Neuron (in vitro differentiated cells): ENCODE data around the gene MYO1C.
"Not testable (repeated sequence)": the region's sequence is repeated elsewhere in the genome, so short reads cannot be mapped to it uniquely, and the experiment has no call there.

ENCODE experiments used
- H2AFZ ChIP-seq: one replicate; pipeline ENCODE4 v1.6.1; 2013; ENCODE audit warnings: low read depth, mild to moderate bottlenecking, inconsistent platforms, low read length, moderate library complexity
- H3K27me3 ChIP-seq: one replicate; pipeline ENCODE4 v1.6.1; 2013; ENCODE audit warnings: low read length; ENCODE audit not compliant: insufficient read depth
- H3K36me3 ChIP-seq: one replicate; pipeline ENCODE4 v1.6.1; 2013; ENCODE audit warnings: low read length; ENCODE audit not compliant: insufficient read depth
- H3K4me1 ChIP-seq: one replicate; pipeline ENCODE4 v1.6.1; 2013; ENCODE audit warnings: low read length; ENCODE audit not compliant: insufficient read depth
- H3K4me3 ChIP-seq: 2 replicates; pipeline ENCODE4 v1.5.1; 2013; ENCODE audit warnings: mild to moderate bottlenecking, low read length, moderate library complexity
- H3K9me3 ChIP-seq: one replicate; pipeline ENCODE4 v1.6.1; 2013; ENCODE audit warnings: low read length

The MYO1C gene

GRCh38 chr17:1440921-1441320, 51.6 kb downstream of the MYO1C start:
- Histone ChIP-seq H2AFZ (no peak overlapping the region), H3K9me3 (no peaks in the 10 kb centered on the region), H3K27me3 (no peaks in the 10 kb centered on the region), H3K4me1 (no peaks in the 10 kb centered on the region), H3K36me3 (peaks cover 19% of the 10 kb centered on the region), H3K4me3 (no peak overlapping the region)

- Histone ChIP-seq H3K4me3 (no peak overlapping the region), H2AFZ (no peak overlapping the region), H3K9me3 (no peaks in the 10 kb centered on the region), H3K27me3 (no peaks in the 10 kb centered on the region), H3K36me3 (peaks cover 37% of the 10 kb centered on the region), H3K4me1 (no peaks in the 10 kb centered on the region)
Observed at GRCh38 chr17:1438593-1439083, 53.8 kb downstream of the MYO1C start.

GRCh38 chr17:1435326-1435725, 57.2 kb downstream of the MYO1C start:
- Histone ChIP-seq H3K27me3 (no peaks in the 10 kb centered on the region), H3K9me3 (peaks cover 3% of the 10 kb centered on the region), H2AFZ (no peak overlapping the region), H3K4me3 (no peak overlapping the region), H3K36me3 (peaks cover 43% of the 10 kb centered on the region), H3K4me1 (no peaks in the 10 kb centered on the region)

DNA sequence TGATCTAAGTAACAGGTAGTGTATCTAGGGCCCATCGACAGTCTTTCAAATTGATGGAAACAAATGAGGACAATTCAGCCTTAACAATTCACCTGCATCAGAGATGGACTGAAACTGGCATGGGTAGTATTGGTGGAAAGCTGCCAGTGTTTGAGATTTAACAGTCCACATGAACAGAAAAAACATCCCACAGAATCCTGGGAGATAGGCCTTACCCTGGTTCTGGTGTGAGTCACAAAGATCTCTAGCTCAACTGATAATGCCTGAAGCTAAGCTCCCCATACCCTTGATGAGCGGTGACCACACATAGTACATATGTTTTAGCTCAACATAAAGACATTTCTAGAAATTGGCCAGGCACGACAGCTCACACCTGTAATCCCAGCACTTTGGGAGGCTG, 58.3 kb downstream of the MYO1C start:
- Histone ChIP-seq H3K36me3 (peaks cover 44% of the 10 kb centered on the region), H3K4me3 (no peak overlapping the region), H3K4me1 (no peaks in the 10 kb centered on the region), H3K27me3 (no peaks in the 10 kb centered on the region), H2AFZ (no peak overlapping the region), H3K9me3 (peaks cover 3% of the 10 kb centered on the region)

DNA sequence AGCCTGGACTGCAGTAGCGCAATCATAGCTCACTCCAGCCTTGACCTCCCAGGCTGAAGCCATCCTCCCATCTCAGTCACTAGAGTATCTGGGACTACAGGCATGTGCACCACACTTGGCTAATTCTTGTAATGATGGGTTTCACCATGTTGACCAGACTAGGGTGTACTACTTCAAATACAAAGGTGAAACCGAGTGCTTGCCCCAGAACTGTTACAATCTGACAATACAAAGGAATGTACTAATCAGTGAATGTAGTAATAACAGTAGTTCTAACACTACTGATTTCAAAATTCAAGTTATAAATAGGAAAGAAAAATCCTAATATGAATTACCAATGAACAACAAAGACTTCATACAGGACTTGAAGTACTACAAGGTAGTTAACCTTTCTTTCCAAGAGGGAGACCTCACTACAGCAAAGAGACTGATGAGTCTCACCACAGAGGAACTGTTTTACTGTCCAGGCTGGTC, 60.8 kb downstream of the MYO1C start:
- H3K9me3 ChIP-seq: peaks cover 3% of the 10 kb centered on the region
- H3K4me3 ChIP-seq: no peak overlapping the region
- H3K36me3 ChIP-seq: peaks cover 42% of the 10 kb centered on the region
- H2AFZ ChIP-seq: no peak overlapping the region
- H3K4me1 ChIP-seq: no peaks in the 10 kb centered on the region
- no peaks in the 10 kb centered on the region for H3K27me3 ChIP-seq

DNA sequence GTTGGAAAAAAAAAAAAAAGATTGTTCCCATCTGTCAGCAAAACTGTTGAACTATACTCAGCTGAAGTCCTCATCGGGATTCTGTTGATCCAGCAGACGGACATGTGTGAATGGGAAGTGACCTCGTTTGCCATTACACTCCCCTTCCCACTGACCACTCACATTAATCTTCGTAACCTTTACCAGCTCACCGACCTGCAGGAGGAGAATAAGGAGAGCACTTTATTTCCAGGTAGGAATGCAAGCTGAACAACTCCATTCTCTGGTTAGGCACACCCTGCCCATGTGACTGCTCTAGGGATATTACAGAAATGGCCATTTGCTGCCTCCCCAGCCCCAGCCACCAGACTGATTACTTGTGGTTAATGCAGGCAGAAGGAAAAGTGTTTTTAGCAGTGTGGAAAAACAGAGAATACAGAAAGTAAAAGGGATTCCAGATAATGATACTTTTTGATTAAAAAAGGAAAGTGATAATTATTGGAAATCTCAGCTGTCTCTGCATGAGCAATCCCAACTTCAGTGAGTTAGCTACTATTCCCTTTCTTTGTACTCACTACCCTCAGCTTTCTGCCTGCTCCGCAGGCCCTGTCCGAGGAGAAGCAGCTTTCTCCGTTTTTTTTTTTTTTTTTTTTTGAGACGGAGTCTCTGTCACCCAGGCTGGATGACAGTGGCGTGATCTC, 68.9 kb downstream of the MYO1C start:
- H3K4me1 ChIP-seq: peaks cover 8% of the 10 kb centered on the region
- no peaks in the 10 kb centered on the region for H3K27me3 ChIP-seq
- H3K4me3 ChIP-seq: no peak overlapping the region
- peaks cover 3% of the 10 kb centered on the region for H3K9me3 ChIP-seq
- peaks cover 44% of the 10 kb centered on the region for H3K36me3 ChIP-seq
- H2AFZ ChIP-seq: no peak overlapping the region

- no peaks in the 10 kb centered on the region for H3K27me3 ChIP-seq
- H3K9me3 ChIP-seq: peaks cover 3% of the 10 kb centered on the region
- H3K4me3 ChIP-seq: no peak overlapping the region
- H3K36me3 ChIP-seq: peaks cover 44% of the 10 kb centered on the region
- peaks cover 8% of the 10 kb centered on the region for H3K4me1 ChIP-seq
- no peak overlapping the region for H2AFZ ChIP-seq
Observed at GRCh38 chr17:1422885-1423284, 69.6 kb downstream of the MYO1C start.

DNA sequence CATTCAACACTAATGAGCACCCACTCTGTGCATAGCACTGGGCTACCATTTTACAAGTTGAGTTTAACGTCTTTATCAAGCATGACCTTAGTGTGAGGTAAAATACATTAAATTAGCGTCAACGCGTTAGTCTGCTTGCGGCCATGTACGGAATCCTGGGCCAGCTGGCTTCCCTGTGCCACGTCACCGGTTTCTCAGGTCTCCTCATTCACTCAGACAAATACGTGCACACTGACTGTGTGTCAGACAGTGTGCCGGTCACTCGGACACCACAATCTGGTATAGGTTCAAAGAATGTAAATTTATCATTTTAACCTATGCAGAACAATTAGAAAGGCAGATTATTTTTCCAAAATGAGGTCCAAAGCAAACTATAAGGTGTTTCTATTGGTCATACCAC, 71.0 kb downstream of the MYO1C start:
- peaks cover 8% of the 10 kb centered on the region for H3K4me1 ChIP-seq
- H3K9me3 ChIP-seq: peaks cover 3% of the 10 kb centered on the region
- peaks cover 44% of the 10 kb centered on the region for H3K36me3 ChIP-seq
- no peak overlapping the region for H2AFZ ChIP-seq
- no peak overlapping the region for H3K4me3 ChIP-seq
- H3K27me3 ChIP-seq: no peaks in the 10 kb centered on the region

DNA sequence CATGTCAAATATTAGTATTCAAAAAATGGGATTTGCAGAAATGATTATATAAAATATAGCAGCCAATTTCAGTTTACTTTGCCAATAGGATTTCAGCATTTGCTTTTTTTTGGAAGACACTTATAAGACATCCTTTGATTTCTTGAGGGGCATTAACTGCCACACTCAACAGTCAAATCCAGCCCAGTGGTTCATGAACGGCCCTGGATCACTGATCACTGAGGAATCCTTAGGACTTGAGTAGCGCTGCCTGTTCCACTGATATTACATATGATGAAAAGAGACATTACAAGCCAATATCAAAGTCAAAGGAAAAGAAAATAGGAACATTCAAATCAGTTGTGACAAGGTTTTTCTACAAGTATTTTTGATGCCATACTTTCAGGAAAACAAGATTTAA, 71.5 kb downstream of the MYO1C start:
- Histone ChIP-seq H3K4me1 (peaks cover 8% of the 10 kb centered on the region), H3K4me3 (no peak overlapping the region), H2AFZ (no peak overlapping the region), H3K36me3 (peaks cover 41% of the 10 kb centered on the region), H3K27me3 (no peaks in the 10 kb centered on the region), H3K9me3 (peaks cover under 1% of the 10 kb centered on the region)

DNA sequence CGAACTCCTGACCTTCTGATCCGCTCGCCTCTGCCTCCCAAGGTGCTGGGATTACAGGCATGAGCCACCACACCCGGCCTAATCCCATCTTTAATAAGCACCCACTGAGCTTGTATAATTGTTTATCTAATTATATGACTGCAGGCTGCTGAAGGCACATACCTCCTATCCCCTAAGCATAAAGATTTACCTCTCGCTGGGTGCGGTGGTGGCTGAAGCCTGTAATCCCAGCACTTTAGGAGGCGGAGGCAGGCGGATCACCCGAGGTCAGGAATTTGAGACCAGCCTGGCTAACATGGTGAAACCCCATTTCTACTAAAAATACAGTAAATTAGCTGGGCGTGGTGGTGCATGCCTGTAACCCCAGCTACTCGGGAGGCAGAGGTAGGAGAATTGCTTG, 72.3 kb downstream of the MYO1C start:
- Histone ChIP-seq H2AFZ (no peak overlapping the region), H3K36me3 (peaks cover 36% of the 10 kb centered on the region), H3K4me3 (no peak overlapping the region), H3K27me3 (no peaks in the 10 kb centered on the region), H3K4me1 (peaks cover 8% of the 10 kb centered on the region), H3K9me3 (no peaks in the 10 kb centered on the region)

DNA sequence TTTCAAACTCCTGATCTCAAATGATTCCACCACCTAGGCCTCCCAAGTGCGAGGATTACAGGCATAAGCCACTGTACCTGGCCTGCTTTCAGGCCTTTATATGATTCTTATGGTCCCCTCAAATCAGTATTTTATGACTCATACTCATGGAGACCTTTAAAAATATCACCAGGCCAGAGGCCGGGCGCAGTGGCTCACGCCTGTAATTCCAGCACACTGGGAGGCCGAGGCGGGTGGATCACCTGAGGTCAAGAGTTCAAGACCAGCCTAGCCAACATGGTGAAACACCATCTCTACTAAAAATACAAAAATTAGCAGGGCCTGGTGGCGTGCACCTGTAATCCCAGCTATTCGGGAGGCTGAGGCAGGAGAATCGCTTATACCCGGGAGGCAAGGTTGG, 74.0 kb downstream of the MYO1C start:
- not testable (repeated sequence) for H2AFZ ChIP-seq, H3K27me3 ChIP-seq, H3K9me3 ChIP-seq, H3K4me3 ChIP-seq, H3K4me1 ChIP-seq
- peaks cover 31% of the 10 kb centered on the region for H3K36me3 ChIP-seq

- no peaks in the 10 kb centered on the region for H3K9me3 ChIP-seq
- no peaks in the 10 kb centered on the region for H3K27me3 ChIP-seq
- H3K4me1 ChIP-seq: no peaks in the 10 kb centered on the region
- H3K4me3 ChIP-seq: no peak overlapping the region
- H2AFZ ChIP-seq: no peak overlapping the region
- peaks cover 15% of the 10 kb centered on the region for H3K36me3 ChIP-seq
Observed at GRCh38 chr17:1416414-1416813, 76.1 kb downstream of the MYO1C start.

- Histone ChIP-seq H2AFZ (no peak overlapping the region), H3K27me3 (no peaks in the 10 kb centered on the region), H3K9me3 (no peaks in the 10 kb centered on the region), H3K4me1 (no peaks in the 10 kb centered on the region), H3K36me3 (peaks cover 1% of the 10 kb centered on the region), H3K4me3 (no peak overlapping the region)
Observed at GRCh38 chr17:1414634-1415033, 77.9 kb downstream of the MYO1C start.
